HPDE6-E6E7 (cell line): ENCODE data around the gene BTBD1.

ENCODE experiments used
- DNase-seq: peaks from one replicate; pipeline ENCODE4 v3.0.0; 2011; ENCODE audit warnings: missing footprints; ENCODE audit errors: extremely low spot score

Gene BTBD1

GRCh38 chr15:83066734-83067637 lies at the start of gene BTBD1:
Gene BTBD1 (minus strand): TSS chr15:83067252. CDS start chr15:83067151, 101 bp downstream.
- peak; percentile 93 for DNase-seq

DNA sequence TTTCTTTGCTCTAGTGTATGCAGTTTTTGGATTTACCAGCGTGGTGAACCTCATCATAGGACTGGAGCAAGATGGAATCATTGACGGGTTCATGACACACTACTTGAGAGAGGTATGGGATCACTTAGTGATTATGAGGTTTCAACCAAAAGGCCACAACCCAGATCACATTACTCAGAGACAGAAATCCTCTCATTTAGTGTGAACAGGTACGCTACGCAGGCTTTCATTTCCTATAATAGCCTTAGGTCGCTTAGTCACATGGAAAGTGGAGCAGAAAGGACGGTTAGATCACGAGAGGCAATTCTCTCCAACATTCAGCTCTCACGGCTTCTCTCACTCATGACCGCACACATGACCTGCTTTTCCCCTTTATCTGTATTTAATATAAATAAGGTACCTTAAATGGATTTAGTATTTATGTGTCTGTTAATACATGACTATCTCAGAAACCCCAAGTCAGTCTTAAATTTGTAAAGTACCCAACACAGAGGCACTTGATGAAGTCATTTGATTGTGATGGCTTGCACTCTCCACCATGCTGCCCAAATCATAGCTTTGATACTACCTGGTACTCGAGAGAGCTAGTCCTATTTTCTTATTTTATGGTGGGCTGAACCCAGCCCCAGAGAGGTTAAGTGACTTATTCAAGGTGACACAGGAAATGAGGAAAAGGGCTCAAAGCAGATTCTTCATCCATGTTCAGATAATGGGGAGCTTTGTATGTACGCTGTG lies 48.9 kb upstream of the BTBD1 start:
- DNase-seq: no peak

DNA sequence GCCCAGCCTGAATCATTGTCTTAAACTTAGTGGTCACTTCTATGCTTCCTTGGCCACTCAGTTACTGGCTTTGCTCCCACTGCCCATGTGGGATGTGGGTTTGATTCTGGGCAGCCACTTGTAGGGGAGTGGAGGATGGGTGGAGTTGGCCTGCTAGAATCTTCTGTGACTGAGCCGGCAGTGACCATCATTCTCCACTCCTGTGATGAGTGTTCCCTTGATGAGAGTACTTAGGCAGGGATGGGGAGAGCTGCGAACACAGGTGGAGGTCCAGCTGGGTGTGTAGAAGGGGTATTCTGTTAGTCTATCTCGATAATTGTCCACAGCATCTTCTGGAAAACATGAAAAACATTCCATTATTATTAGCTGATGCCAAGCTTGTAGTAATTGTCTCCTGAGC lies 48.4 kb upstream of the BTBD1 start:
- DNase-seq: no peak

DNA sequence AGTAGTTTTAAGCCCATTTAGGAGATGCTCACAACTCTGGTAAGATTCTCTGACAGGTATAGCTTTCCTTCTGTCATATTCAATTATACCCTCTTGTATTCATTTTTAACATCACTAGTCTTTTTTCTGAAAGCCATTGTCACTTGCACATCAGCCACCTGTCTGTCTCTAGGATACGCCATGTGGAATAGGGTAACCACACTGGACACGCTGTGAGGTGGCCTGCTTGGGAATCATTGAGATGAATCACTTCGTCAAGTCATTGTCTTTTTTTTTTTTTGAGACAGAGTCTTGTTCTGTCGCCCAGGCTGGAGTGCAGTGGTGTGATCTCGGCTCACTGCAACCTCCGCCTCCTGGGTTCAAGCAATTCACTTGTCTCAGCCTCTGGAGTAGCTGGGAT lies 47.8 kb upstream of the BTBD1 start:
- DNase-seq: no peak

- DNase-seq: no peak
Observed at GRCh38 chr15:83113881-83114674, 47.0 kb upstream of the BTBD1 start.

GRCh38 chr15:83112956-83113299 lies 45.9 kb upstream of the BTBD1 start:
- DNase-seq: no peak

DNA sequence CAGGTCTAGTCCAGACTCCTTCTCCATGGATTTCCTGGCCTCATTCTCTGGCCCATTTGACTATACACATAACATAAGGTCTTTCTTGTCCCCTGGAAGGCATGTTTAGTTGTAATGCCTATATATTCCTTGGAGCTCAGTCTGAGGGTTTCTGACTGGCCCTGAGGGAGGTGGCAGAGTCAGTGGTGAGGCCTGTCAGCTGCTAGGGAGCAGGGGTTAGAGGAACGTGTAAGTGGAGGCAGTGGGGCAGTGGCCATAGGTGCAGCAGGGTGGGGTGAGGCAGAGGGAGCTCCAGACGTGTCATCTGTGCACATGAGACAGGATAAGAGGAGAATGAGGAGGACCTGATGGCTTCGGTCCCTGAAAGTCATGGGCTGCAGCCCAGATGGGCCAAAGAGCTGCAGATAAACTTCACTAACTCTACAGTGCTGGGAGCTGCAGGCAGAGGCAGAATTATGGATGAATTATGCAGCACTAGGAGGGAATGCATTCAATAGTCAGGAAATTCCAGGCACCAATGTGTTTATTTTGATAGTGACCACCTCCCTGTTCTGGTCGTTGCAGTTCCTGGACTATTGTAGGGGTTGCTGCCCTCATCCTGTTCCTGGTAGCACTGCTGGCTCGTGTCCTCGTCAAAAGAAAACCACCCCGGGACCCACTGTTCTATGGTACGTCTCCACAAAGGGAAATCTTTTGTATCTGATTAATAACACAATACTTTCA lies 45.3 kb upstream of the BTBD1 start:
- no peak for DNase-seq

DNA sequence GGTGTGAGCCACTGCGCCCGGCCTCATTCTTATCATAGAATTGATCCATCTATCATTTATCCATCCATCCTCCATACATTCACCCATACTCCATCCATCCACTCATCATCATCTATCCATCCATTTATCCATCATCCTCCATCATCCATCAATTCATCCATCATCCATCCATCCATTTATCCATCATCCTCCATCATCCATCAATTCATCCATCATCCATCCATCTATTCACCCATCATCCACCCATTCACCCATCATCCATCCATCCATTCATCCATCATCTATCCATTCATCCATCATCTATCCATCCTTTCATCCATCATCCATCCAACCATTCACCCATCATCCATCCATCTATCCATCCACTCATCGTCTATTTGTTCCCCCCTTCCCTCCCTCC lies 44.1 kb upstream of the BTBD1 start:
- no peak for DNase-seq

- no peak for DNase-seq
Observed at GRCh38 chr15:83110381-83110780, 43.3 kb upstream of the BTBD1 start.

DNA sequence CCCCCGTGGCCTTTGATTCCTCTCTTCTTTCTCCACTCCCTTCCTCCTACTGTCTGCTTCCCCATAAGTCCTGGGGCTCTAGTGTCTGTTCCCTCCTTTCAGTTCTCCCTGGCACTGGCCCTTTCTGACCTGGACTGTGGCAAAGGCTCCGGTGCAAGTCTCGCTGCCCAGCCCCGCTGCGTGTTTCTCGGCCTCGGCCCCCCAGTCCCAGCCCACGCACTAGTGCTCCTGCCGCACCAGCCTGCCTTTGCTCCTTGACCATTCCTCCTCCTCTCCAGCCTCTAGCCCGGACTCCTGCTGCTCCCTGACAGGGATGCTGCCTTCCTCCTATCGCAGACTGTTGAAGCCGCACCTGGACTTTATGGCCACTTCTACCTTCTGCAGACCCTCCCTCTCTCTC lies 42.5 kb upstream of the BTBD1 start:
- no peak for DNase-seq

GRCh38 chr15:83108266-83109219 lies 41.5 kb upstream of the BTBD1 start:
- DNase-seq: no peak

DNA sequence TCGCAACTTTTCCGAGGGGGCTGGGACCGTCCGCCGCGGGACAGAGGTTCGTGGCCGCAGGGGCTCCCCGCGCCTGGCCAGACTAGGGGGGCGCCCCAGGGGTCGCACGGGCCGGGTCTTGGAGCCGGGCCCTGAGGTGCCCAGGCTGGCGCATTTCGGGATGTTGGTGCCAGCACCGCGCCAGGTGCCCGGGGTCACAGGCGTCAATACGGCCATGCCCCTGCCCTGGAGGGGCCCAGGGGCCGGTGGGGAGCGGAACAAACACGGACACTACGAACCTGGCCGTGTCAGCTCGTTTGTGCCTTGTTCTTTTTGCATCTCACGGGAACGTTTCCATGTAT lies 40.8 kb upstream of the BTBD1 start:
- no peak for DNase-seq

DNA sequence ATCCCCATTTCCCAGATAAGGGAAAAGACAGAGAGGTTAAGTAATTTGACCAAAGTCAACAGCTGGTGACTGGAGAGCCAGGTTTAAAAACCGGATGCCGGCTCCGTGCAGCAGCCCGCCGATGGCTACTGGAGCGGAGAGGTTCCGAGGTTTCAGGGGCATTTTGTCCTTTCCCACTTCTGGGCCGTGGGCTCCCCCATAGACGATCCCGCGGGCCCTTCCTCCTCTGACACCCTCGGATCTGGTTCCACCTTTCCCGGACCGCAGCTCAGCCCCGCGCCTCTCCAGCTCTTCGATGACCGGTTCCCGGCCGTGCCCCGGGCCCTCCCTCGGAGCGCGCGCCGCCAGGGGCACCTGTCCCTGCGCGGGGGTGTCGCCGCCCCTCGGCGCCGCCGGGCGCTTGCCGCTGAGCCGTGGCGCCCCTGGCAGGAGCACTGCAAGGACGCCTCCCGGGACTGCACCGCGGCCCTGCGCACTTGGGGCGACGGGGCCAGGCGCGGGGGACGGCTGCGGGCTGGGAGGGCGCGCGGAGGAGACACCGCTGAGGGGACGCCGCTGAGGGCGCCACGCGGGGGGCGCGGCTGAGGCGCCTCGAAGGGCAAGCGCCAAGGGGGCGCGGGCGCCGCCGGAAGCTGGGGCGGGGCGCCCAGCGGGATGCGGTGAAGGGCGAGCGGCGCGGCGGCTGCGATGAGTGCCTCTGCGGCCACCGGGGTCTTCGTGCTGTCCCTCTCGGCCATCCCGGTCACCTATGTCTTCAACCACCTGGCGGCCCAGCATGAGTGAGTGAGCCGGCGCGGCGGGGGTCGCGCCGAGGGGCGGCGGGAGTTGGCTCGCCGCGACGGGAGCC lies 40.2 kb upstream of the BTBD1 start, which contains the start of gene TM6SF1:
Gene TM6SF1, plus strand, starts transcription at position 652 of the 847 bp plus-strand sequence. Its CDS starts 36 bp downstream, at position 688.
- no peak for DNase-seq

DNA sequence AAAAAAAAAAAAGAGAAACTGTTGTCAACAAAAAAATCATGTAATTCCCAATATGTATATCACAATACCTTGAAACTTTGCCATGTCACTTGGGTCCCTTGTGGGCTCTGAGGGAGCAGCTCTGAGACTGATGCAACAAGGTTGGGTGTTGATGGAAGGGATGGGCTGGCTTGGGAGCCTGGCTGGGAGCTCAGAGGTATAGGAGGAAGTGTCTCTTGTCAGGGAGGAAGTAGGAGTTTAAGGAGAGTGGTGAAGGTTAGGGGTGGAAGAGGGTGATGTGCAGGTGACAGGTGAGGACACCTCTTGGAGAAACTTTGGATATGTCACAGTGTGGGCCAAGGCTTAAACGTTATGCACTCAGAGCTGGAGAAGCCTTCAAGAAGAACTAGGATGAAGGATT lies 38.4 kb upstream of the BTBD1 start:
- no peak for DNase-seq

- no peak for DNase-seq
Observed at GRCh38 chr15:83104141-83104540, 37.1 kb upstream of the BTBD1 start.

DNA sequence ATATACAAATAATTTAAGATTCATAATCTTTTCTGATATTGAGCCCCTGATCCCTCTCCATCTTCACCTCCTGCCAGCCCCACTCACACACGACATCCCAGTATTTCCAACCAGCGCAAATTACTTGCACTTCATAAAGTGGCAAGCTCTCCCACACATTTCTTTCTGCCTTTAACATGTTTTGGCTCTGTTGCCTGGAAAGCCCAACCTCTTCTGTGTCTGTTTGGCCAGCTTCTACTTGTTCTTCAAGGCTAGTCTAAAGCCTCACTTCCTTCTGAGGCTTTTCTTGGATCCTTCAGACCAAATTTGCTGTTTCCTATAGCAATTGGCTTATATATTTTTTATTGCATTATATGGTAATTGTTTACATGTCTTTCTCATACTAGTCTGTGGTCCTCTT lies 35.3 kb upstream of the BTBD1 start:
- DNase-seq: no peak

GRCh38 chr15:83100097-83100646 lies 33.1 kb upstream of the BTBD1 start:
- DNase-seq: no peak

DNA sequence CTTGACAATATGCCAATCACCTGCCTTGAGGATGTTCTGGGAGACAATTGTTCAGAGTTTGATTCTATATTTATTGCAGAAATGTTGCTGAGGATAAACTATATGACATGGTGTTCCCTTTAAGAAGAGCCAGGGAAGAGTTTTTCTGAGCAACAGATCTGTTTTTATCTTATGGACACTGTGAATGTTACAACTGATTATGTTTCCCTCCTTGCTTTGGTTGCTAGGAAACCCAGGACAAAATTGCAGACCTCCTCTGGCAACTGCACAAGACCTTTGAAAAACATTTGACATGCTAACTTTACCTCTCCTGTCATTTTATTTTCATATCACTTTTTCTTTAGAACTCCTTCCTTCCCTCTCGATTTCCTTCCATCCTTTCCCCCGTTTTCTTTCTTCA lies 32.2 kb upstream of the BTBD1 start:
- DNase-seq: no peak

- no peak for DNase-seq
Observed at GRCh38 chr15:83098079-83098478, 31.0 kb upstream of the BTBD1 start.
